NCI-H187 treated with DMSO at 0.1 percent for 48 hours (cell line): Measurements from ENCODE around the gene SDK2.

Source experiments
- DNase-seq: peaks from one replicate; lab custom pipeline; 2025; lab: John Stamatoyannopoulos, UW

Gene SDK2

DNA sequence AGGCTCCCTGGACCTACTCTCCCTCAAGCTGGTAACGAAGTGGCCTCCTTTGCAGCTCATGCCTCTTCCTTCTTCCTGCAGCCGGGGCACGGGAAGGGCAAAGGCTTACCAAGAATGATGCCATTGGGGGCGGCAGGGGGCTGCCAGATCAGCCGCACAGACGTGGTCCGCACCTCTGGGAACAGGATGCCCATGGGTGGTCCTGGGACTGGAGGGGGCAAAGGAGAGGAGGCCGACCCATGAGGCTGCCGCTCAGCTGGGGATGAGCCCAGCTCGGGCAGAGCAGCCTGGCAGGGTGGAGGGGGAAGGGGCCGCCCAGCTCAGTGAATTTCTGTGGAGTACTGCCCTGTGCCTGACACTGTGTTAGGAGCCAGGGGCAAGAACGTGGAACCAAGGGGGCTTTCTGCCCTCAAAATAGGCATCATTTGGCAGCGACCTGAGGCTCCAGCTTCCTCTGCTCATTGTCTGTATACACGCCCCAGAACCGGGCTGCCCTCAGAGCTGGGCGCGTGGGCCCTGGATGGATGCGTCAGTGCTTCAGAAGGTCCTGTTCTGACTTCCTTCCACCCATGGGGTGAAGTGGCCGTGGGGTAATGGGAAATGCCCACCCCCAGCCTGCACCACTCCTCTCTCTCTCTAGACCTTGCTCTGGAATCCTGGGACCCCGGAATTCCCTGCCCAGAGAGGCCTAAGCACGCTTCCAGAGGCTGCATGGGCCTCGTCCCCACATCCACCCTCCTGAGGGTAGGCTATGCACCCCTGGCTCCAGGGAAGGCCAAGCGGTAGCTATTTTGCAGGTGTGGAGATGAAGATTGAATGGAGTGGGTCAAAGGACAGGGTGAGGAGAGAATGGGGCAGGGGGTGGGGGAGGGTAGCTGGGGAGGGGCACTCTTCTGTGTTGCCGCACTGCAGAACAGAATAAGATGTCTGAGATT, 252.6 kb downstream of the SDK2 start:
- no peak for DNase-seq

- DNase-seq = no peak
Observed at GRCh38 chr17:73390851-73391250, 253.4 kb downstream of the SDK2 start.

DNA sequence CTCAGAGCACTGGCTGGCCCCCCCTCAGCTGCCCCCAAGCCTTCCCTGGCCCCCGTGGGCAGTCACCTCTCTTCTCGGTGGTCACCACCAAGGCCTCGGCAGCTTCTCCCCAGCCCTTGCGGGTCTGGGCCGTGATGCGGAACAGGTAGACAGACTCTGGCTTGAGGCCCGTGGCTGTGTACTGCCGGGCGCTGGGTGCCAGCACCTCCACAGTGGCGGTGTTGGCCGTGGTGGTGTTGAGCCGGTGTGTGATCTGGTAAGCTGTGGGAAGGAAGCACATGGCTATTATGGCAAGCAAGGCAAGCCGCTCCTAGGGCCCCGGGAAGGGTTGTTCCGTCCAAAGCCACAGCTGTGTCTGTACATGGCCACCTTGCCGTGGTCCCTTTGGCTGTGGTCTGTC, 254.0 kb downstream of the SDK2 start:
- DNase-seq = no peak

DNA sequence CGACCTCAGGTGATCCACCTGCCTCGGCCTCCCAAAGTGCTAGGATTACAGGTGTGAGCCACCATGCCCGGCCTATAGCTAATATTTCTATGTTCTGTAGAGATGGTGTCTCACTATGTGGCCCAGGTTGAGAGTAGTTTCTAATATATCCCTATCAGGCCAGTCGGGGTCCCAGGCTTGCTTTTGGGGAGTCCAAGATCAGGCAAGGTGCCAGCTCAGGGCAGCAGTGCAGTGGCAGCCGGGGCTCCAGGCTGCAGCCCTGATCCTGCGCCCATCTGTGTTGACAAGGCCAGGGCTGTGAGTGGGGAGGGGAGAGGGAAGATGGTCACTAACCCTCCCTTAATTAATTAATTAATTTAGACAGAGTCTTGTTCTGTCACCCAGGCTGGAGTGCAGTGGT, 254.8 kb downstream of the SDK2 start:
- no peak for DNase-seq

DNA sequence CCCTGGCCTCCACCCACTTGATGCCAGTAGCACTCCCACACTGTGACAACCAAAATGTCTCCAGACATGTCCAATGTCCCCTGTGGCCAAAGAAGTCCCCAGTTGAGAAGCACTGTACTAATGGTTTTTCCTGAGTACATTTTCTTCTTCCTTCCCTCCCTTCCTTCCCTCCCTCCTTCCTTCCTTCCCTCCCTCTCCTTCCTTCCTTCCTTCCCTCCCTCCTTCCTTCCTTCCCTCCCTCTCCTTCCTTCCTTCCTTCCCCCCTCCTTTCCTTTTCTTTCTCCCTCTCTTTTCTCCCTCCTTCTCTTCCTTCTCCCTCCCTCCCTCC, 255.7 kb downstream of the SDK2 start:
- DNase-seq = no peak

DNA sequence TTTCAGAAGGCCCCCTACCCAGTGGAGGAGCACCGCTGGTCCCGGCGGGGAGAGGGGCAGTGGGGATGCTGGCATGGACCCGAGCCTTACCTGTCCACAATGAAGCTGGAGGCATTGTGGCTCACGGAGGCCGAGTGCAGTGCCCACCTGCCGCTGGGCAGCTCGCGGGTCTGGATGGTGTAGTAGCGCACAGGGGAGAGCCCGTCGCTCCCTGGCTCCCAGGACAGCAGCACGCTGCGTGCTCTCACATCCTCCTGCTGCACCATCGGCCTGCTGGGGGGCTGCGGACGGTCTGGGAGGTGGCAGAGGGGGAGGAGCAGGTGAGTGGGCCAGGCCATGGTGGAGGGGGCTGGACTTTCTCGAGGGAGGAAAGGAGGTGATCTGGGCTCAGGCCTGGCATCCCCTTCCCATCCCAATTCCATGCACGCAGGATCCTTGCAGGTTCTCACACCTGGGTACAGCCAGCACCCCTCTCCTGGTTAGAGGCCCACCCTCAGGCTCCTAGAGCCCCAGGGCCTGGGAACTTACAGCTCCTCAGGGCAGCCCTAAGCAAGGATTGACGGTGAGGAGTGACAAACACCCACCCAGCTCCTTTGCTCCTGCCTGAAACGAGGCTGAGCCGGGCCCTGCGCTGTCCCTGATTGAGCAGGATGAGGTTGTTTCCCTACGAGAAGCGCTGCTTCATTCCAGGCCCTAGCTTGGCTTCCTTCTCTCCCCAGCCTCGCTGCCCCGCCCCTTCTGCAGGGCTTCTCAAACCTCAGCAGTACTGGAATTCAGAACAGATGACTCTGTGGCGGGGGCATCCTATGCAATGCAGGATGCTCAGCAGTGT, 256.3 kb downstream of the SDK2 start:
- DNase-seq = no peak

- no peak for DNase-seq
Observed at GRCh38 chr17:73386561-73386960, 257.7 kb downstream of the SDK2 start.

DNA sequence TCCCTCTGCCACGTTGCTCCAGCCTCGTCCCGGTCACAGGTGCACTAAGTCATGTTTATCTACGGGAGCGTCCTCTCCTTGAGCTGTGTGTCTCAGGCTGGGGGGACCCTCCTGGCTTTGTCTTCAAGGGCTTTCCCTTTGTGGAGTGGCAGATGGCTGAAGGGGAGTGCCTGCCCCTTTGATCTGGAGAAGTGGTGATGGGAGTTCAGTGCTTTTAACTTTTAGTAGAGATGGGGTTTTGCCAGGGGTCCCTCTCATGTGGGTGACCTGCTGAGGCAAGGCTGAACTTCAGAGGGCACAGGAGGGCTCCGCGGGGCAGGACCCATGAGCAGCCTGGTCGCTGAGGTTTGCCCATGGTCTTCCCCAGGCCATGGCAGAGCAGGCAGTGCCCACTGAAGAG, 259.3 kb downstream of the SDK2 start:
- DNase-seq = peak; percentile 22

GRCh38 chr17:73380439-73381106, 263.7 kb downstream of the SDK2 start:
- no peak for DNase-seq

- DNase-seq = no peak
Observed at GRCh38 chr17:73379826-73380225, 264.4 kb downstream of the SDK2 start.

DNA sequence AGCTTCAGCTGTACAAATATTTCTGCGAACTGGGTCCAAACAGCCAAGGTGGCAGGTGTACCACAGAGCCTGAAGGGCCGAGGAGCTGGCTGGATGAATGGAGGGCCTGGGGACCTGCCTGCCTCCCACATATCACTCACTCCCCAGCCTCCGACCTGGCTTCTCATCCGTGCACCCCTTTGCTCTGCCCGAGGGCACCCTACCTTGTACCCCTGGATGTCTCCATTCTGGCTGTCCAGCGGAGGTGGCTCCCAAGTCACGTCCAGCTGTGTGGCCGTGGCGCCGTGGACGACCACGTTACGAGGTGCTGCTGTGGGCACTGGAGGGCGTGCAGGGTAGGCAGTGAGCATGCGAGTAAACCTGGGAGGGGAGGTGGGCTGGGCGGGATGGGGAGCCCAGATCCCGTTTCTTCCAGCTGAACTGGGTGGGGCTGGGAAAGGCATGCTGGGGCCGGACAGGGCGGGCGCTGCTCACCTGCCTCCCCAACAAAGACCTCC, 265.2 kb downstream of the SDK2 start:
- no peak for DNase-seq

GRCh38 chr17:73376636-73377035, 267.6 kb downstream of the SDK2 start:
- no peak for DNase-seq

DNA sequence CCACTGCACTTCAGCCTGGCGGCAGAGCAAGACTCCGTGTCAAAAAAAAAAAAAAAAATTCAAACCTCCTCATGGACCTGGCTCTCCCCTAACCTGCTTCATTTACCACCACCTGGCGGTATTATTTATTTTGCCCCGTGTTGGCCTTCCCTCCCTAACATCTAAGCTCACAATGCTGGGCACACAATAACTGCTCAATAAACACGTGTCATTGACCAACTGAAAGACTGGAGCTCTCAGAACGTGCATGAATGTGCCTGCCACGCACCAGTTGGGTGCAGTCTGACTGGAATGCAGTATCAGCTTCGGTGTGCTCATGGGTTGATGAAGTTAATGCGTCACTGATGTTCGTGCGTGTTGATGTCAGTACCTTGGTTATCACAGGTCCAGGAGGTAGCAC, 268.1 kb downstream of the SDK2 start:
- no peak for DNase-seq

- no peak for DNase-seq
Observed at GRCh38 chr17:73371836-73372235, 272.4 kb downstream of the SDK2 start.

DNA sequence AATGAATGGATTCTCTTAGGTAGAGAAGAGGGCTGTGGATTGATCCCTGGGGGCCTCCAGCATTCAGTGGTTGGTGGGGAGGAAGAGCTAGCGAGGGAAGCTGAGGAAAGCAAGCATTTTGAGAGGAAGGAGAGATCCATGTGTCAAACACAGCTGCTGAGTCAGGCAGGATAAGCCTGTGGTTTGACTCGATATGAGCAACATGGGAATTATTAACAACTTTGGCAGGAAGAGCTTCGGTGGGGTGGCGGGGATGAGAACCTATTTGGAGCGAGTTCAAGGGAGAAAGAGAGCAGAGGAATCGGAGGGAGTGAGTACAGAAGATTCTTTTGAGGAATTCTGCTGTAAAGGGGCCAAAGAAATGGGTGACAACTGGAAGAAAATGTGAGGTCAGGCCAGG, 273.0 kb downstream of the SDK2 start:
- DNase-seq = no peak

GRCh38 chr17:73369817-73370490, 274.3 kb downstream of the SDK2 start:
- DNase-seq = peak; percentile 3

DNA sequence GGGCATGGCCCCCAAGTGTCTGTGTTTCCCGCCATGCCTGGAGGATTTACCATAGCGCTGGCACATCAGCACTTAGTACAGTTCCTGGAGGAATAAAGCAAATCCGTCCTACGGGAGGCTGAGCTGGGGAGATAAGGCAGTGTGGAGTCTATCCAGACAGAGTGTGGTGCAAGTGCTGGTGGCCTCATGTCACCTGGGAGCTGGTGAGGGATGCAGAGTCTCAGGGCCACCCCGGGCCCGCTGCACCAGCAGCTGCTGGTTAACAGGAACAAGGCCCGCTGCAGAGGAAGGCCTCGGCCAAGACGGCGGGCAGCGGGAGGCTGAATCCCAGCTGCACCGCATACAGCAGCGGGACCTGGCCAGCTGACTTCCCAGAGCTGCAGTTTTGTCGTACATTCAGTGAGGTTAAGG, 275.1 kb downstream of the SDK2 start:
- no peak for DNase-seq

DNA sequence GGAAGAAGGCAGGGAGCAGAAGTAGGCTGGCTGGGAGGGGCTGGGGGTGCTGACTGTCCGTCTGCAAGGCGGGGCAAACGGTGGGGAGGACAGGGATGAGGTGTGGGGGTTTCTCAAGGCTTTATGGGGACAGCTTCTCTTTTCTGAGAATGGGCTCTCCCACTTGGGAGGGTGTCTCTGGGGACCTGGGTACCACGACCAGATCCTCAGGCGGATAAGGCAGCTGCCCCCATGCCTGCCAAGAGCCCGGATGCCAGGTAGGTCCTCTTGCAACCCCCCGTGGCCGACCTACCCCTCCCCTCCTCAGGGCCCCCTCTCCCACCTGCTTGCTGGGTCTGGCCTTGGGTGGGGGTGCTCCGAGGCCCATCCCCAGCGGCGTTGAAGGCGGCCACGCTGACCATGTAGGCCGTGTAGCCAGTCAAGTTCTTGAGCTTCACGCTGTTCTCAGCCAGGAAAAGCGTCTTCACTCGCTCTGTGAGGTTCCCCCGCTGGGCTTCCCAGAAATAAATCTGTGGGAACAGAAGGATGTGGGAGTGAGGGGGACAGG, 276.1 kb downstream of the SDK2 start:
- DNase-seq = no peak

DNA sequence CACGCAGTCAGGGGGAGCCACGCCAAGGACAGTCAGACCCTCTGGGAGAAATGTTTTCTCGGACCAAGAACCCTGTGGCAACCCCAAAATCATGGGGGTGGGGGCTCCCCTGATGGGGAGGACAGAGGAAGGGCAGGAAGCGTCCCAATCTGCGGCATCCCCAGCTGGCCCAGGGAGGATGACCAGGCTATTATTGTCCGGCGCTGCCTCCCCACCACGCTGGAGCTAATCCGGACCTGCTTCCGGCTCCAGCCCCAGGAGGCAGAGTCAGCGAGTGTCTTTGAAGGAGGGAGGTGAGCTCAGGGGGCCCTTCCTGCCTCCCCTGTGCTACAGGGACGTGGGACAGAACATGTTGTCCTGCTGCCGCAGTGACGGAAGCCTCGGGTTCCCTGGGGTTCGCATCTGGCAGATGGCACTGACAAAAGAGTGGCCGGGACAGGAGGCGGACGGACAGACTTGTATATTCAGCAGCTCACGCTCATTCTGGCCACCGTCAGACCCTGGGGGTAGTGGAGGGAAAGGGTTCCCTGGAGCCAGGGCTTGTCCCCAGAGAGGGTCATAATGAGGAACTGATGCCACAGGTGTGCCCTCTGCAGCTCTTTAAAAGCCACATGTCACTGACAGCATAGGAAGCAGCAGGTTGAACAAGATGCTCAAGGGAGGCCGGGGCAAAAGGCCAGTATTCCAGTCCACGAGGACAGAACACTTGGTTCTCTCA, 278.2 kb downstream of the SDK2 start:
- DNase-seq = no peak

GRCh38 chr17:73365301-73365874, 278.9 kb downstream of the SDK2 start:
- DNase-seq = no peak

- DNase-seq = no peak
Observed at GRCh38 chr17:73364155-73364522, 280.1 kb downstream of the SDK2 start.
